ENCODE results near the gene EXOC3L4.
A peak's percentile ranks its signal among the peaks of the same experiment; 100 is the strongest.

The EXOC3L4 gene

DNA sequence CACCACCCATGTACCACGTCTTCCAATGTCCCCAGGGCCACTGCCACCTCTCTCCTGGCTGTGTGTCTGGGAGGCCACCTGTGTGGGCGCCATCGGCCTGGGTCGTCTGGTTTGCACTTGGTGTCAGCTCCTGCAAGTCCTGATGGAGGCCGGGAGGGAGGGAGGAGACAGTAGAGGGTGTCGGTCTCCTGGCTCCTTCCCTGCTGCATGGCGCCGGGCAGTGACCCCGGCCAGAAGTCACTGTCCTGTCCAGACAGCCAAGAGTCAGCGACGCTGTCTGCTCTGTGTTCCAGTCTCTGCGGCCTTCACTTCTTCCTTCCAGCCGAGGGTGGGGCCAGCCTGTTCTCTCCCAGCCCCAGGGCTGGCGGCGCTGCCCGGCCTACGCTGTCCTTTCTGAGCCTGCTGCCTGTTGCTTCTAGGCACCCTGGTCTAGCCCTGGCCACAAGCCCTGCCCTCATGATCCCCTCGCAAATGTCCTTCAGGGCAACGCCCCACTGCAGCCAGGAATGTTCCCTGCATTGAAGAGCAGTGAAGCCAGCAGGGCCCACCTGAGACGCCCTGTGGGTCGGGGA is 23.5 kb upstream of the EXOC3L4 start:
- no peak for DNase-seq (ENCODE audit: low spot score)

DNA sequence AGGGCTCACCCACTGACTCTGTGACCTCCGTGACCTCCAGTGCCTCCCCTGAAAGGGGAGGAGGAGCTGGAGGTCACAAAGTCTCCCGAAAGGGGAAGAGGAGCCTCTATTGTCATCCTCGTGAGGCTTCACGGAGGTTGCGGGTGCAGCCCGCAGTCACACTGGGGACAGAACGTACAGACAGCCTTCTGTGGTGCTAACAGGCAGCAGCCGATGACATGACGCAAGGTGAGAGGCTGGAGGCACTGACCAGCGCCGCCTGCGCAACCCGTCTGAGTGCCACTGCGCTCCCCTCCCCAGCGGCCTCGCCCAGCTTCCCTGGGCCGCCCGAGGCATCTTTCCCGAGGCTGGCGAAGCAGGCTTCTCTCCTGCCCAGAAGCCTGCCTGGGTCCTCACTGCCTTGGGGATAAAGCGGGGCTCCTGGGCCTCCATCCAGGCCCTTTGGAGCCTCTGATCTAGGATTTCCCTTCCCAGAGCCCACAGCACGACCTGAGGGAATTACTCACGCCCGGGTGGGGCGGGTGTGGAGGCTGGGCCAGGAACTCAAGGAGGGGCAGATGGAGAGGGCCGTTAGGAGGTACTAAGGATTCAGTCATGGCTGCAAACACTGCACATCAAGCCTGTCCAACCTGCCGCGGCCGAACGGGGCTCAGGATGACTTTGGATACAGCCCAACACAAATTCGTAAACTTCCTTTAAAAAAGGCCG is 22.8 kb upstream of the EXOC3L4 start:
- no peak for DNase-seq (ENCODE audit: low spot score)

GRCh38 chr14:103072595-103073366 is 21.7 kb upstream of the EXOC3L4 start:
- DNase-seq (ENCODE audit: low spot score): no peak

DNA sequence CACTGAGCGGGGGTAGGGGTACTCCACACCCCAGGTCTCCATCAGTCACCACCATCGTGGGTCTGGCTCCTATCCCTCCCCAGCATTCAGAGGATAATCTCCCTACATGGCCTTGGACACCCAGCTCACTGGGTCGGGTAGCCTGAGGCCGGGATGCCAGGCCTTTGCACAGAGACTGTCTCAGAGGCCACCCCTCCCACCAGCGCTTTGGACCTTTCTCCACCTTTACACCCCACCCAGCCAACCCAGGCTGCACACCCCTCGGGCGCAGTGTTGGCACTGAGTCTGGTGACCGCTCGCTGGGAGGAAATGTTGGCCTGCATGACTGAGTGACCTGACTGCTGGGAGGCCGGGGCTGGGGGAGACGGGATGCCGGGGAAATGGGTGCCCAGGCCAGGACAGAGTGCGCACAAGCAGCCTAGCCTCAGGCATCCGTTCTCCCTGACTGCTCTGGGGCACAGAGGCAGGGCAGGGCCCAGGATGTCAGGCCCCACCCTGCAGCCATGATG is 21.1 kb upstream of the EXOC3L4 start:
- DNase-seq (ENCODE audit: low spot score): no peak

DNA sequence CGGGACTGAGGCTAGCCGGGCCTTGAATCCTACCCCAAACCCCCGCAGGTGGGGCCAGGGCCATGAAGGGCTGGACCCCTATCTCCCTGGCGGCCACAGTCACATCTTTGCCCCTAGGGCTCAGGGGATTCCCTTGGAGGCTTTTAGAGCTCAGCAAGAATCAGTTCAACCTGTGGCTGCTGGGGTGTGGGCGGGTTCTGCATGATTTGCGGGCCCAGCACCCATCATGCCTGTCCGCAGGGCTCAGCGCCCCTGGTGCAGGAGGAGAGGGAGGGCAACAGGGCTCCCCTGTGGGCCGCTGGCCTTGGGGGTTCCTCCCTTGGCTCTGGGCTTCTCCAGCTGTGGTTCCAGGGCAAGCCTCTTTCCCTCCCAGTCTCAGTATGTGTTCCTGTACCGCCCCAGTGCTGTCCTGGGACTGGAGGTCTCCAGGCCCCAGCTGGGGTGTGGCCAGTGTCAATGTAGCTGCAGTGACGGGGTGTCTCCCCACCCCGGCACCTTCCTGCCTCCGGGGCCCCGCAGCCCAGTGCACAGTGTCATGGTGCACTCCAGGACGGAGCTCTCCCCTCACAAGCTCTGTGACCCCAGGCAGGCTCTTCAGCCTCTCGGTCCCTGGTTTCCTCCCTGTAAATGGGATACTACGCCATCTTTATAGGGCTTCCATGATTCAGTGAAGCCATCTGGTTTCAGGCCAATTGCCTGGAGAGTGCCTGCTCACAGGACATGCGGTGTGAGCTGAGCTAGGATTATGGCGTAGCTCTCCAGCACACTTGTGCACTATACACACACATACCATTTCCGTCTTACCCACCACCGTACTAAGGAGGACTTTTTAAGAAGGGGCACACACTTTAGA is 20.4 kb upstream of the EXOC3L4 start:
- no peak for DNase-seq (ENCODE audit: low spot score)

DNA sequence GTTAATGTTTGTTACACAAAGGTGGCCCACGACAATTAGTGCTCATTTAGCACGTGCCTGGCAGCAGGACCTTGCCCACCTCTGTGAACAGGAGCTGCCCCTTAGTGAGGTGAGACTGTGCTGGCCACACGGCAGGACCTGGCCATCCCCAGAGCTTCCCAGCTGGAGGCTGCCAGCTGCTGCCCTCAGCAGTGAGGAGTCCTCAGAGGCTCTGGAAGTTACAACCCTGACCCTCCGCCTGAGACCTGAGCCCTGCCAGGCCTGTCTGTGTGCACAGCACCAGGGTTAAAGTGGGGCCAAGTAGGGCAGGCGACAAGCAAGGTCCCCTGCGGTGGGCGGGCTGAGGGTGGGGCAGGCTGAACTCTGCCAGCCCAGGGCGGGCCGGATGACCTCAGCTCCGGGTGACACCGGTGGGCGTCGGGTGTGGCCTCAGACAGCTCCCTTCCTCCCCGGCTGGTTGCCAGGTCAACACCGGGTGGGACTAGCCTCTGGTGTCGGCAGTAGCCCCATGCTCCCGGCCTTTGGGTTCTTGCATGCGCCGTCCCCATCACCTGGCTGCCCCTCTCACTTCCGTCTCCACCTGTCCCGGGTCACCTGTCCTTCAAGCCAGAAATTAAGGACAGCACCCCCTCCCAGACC is 19.7 kb upstream of the EXOC3L4 start:
- DNase-seq (ENCODE audit: low spot score): peak; percentile 66

GRCh38 chr14:103078420-103078749 is 16.1 kb upstream of the EXOC3L4 start:
- peak; percentile 92 for DNase-seq (ENCODE audit: low spot score)

- no peak for DNase-seq (ENCODE audit: low spot score)
Observed at GRCh38 chr14:103078860-103079587, 15.5 kb upstream of the EXOC3L4 start.

DNA sequence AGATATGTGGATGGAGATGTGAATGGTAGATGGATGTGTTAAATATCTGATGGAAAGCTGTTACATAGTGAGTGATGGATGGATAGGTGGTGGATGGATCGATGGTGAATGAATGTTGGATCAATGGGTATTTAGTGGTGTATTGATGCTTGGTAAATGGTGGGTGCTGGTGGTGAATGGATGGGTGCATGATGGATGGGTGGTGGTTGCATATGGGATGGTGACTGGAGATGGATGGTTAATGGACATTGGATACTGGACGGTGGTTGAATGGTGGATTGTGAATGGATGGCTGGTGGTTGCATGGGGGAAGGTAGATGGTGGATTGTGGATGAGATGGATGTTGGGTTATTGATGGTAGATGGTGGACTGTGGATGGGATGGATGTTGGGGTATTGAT is 12.6 kb upstream of the EXOC3L4 start:
- DNase-seq (ENCODE audit: low spot score): no peak

DNA sequence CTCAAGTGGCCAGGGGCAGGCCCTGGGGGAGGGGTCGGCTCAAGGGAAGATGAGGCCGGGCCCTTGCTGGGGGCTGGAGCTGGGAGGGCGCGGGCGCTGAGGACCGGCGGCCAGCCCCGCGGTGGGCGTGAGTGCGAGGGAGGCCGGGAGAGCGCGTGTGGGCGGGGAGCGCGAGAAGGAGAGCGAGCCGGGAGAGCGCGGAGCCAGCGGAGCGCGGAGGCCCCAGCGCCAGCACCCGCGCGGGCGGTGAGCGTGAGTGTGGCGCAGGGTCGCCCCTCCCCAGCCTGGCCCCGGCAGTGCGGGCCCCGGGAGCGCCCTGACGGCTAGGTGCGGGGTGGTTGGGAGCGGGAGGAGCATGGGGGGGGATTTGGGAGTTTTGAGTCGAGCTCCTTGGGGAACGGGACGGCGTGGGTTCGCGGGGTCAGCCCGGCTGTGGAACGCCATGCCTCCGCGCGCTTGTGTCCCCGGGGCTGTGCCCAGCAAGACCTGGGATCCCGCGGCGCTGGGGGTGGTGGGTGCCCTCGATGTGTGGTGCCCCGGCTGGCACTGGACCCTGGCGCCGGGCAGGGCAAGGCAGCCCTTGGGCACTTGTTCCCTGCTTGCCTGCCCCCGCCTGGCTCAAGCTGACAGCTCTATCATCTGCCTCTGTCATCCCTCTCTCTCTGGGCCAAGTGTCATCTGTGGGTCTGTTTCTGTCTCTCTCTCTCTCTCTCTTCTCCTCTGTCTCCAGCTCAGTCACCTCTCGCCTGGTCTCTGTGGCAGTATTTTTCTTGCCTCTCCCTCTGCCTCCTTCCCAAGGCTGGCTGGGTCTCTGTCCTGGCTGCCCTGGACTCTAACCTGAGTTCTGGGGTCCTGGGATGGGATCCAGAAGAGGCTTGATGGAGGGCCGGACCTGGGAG is 10.3 kb upstream of the EXOC3L4 start, which contains the start of gene LBHD2:
LBHD2 (plus strand) TSS at position 190 of the 899 bp plus-strand sequence. CDS start 1,803 bp downstream, outside the sequence.
- no peak for DNase-seq (ENCODE audit: low spot score)

- no peak for DNase-seq (ENCODE audit: low spot score)
Observed at GRCh38 chr14:103085106-103086091, 9.1 kb upstream of the EXOC3L4 start.

GRCh38 chr14:103086771-103087342 is 7.7 kb upstream of the EXOC3L4 start:
- no peak for DNase-seq (ENCODE audit: low spot score)

- no peak for DNase-seq (ENCODE audit: low spot score)
Observed at GRCh38 chr14:103087343-103087835, 7.1 kb upstream of the EXOC3L4 start.

GRCh38 chr14:103088921-103089320 is 5.6 kb upstream of the EXOC3L4 start:
- no peak for DNase-seq (ENCODE audit: low spot score)

DNA sequence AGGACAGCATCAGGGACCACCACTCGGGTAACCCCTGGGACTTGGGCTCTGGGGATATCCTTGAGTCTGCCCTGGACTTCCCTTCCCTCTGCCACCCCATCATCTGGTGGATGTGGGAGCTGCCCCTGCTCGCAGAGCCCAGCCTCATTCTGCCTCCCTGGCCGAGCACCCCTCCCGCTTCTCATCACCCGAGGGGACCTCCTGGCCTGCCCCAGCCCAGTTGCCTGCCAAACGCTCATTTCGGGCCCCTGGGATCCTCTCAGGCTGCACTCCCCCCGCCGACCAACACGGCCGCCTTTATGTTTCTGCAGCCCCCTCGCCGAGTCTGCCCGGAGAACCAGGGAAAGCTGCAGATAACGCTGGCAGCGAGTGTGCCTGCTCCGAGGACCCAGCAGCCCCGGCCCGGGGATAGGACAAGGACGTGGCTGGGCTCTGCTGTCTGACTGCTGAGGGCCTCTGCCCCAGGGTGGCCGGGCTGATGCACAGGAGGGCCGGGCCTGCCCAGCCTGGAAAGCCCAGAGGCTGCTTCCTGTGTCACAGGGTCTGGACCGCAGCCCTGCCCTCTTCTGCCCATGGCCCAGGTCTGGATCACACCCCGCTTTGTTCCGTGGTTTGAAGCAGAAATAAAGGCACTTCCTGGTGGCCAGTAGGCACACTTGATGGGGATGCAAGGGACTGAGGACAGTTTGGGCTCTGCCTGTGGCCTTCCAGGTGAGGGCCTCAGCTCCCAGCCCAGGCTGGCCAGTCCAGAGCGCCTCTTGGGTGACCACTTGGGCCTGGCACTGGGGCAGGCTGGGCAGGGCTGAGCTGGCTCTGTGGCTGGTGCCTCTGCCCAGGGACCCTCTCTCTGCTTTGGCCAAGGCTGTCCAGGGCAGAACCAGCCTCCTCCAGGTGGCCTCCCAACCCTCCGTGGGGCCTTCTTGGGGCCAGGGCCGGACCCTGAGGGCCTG is 4.9 kb upstream of the EXOC3L4 start:
- DNase-seq (ENCODE audit: low spot score): no peak

DNA sequence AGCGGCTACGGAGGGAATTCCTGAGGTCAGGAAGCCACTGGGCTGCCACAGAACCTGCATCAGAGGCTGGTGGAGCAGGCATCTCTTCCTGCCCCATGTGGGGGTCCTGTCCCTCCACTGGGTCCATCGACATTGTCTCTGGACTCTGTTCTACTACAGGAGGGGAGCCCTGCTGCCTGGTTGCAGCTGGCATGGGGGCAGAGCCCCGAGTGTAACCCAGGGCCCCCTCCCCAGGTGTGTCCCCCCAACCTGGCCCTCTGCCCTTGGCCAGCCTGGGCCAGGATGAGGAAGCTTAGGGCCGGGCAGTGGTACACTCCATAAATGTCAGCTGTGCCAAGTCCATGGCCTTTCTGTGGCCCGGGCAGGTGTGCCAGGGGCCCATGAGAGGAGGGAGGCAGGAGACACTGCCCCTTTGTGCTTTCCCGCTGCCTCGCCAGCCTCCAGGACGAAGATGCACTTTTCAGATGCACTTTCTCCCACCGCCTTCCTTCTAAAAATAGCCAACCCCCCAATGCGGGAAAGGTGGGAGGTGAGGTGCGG is 4.0 kb upstream of the EXOC3L4 start:
- no peak for DNase-seq (ENCODE audit: low spot score)

Data from HuH-7.5 (cell line).